ENCODE results near the gene IQGAP1. TPM values are rescaled to one million over a fixed set of nuclear protein-coding genes. Genes with fewer than 3 reads are reported as not detected.

Gene IQGAP1
- total and polyA plus RNA-seq, 4 donors: 61.1 to 297 (median 203) TPM

DNA sequence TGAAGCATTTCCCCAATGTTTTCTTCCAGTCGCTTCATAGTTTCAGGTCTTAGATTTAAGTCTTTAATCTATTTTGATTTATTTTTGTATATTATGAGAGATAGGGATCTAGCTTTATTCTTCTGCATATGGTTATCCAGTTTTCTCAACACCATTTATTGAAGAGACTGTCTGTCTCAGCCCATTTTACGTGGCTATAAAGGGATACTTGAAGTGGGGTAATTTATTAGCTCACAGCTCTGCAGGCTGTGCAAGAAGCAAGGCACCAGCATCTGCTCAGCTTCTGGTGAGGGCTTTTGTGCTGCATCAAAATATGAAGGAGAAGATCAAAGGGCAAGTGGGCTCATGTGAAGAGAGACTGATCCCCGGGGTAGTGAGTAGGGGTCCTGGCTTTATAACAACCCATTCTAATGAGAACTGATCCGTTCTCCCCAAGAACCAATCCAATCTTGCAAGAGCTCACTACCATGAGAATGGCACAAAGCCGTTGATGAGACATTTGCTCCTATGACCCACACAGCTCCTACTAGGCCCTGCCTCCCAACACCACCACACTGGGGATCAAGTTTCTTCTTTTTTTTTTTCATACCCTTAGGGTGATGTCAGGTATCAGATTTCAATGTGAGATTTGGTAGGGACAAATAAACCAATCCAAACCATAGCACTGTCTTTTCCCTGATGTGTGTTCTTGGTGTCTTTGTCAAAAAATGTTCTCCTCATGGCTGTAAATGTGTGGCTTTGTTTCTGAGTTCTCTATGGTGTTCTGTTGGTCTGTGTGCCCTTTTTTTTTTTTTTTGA is 63.2 kb downstream of the IQGAP1 start:
- 82% methylated on average over 5 of the region's 5 CpGs for WGBS, 2 donors
- H3K4me3 ChIP-seq (ENCODE audit: low read length in 2 of 2): no peak overlapping the region
- no peak overlapping the region for H3K27ac ChIP-seq (ENCODE audit: low read depth in 1 of 2, low read length in 2 of 2)
- H3K27me3 ChIP-seq (ENCODE audit: control insufficient read depth in 1 of 2, insufficient read depth in 2 of 2, low read length in 1 of 2): no peaks in the 10 kb centered on the region
- ATAC-seq (ENCODE audit: low FRiP score): no peak
- no peak for DNase-seq
- H3K9me3 ChIP-seq (ENCODE audit: control insufficient read depth, low read length): no peaks in the 10 kb centered on the region
- peaks cover 0 to 2% of the 10 kb centered on the region in 2 donors for H3K4me1 ChIP-seq (ENCODE audit: control insufficient read depth in 1 of 2, insufficient read depth in 2 of 2, low read length in 2 of 2)
- peaks cover 11 to 12% of the 10 kb centered on the region in 2 donors for H3K36me3 ChIP-seq (ENCODE audit: control insufficient read depth in 1 of 2, insufficient read depth in 2 of 2, low read length in 1 of 2)
- intact Hi-C loops (cut with DNase I): no loop called here

DNA sequence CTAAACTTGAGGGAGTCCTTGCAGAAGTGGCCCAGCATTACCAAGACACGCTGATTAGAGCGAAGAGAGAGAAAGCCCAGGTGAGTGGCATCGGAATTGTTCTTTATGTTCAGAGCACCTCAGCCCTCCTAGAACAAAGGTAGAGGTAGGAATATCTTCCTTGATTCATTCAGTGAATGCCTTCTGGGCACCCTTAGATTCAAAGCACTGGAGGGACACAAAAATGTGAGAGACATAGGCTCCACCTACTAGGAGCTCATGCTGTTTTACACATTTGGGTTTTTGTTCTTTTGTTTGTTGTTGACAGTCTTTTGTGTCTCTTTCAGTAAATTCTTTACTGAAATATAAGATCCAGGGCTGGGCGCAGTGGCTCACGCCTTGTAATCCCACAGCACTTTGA is 68.2 kb downstream of the IQGAP1 start:
- no peak overlapping the region for H3K4me3 ChIP-seq (ENCODE audit: low read length in 2 of 2)
- H3K4me1 ChIP-seq (ENCODE audit: control insufficient read depth in 1 of 2, insufficient read depth in 2 of 2, low read length in 2 of 2): no peaks in the 10 kb centered on the region
- H3K9me3 ChIP-seq (ENCODE audit: control insufficient read depth, low read length): no peaks in the 10 kb centered on the region
- no peaks in the 10 kb centered on the region for H3K27me3 ChIP-seq (ENCODE audit: control insufficient read depth in 1 of 2, insufficient read depth in 2 of 2, low read length in 1 of 2)
- intact Hi-C loops (cut with DNase I): no loop called here
- ATAC-seq (ENCODE audit: low FRiP score): no peak
- 97% methylated on average over 5 of the region's 5 CpGs for WGBS, 2 donors
- no peak for DNase-seq
- H3K36me3 ChIP-seq (ENCODE audit: control insufficient read depth in 1 of 2, insufficient read depth in 2 of 2, low read length in 1 of 2): peaks cover 8 to 12% of the 10 kb centered on the region in 2 donors
- H3K27ac ChIP-seq (ENCODE audit: low read depth in 1 of 2, low read length in 2 of 2): no peak overlapping the region

DNA sequence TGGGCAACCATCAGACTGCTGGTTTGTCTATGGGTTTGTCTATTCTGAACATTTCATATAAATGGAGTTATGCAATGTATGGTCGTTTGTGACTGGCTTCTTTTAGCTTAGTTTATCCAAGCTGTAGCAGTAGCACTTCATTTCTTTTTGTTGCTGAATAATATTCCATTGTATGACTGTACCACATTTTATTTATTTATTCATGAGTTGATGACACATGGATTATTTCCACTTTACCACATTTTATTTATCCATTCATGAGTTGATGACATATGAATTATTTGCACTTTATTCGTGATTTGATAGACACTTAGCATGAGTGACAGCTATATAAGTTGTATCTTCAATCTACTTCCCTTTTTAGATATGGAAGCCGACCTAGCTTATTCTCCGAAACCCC is 70.0 kb downstream of the IQGAP1 start:
- 57 to 64% methylated on average over 4 of the region's 4 CpGs for WGBS, 2 donors
- H3K36me3 ChIP-seq (ENCODE audit: control insufficient read depth in 1 of 2, insufficient read depth in 2 of 2, low read length in 1 of 2): peaks cover 5 to 9% of the 10 kb centered on the region in 2 donors
- DNase-seq (no peak), ATAC-seq (ENCODE audit: low FRiP score) (no peak)
- intact Hi-C loops (cut with DNase I): no loop called here
- no peaks in the 10 kb centered on the region for H3K27me3 ChIP-seq (ENCODE audit: control insufficient read depth in 1 of 2, insufficient read depth in 2 of 2, low read length in 1 of 2)
- no peaks in the 10 kb centered on the region for H3K9me3 ChIP-seq (ENCODE audit: control insufficient read depth, low read length)
- H3K4me3 ChIP-seq (ENCODE audit: low read length in 2 of 2): no peak overlapping the region
- peaks cover under 1 to 6% of the 10 kb centered on the region in 2 donors for H3K4me1 ChIP-seq (ENCODE audit: control insufficient read depth in 1 of 2, insufficient read depth in 2 of 2, low read length in 2 of 2)
- H3K27ac ChIP-seq (ENCODE audit: low read depth in 1 of 2, low read length in 2 of 2): no peak overlapping the region

DNA sequence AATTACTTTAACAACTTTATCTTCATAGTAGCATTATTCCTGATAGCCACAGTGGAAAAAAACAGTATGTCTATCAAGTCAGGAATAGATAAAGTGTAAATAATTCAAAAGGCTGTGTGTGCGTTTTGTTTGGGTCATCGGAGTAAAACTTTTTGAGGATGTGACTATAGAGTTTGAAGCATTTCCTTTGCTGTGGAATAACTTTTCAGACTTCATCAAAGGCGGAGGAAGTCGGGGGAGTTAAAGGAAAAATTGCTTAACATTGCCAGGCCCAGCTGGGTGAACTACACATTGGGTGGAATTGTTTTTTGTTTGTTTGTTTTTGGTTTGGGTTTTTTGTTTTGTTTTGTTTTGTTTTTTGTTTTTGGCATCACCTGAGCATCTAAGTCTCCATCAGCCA is 71.3 kb downstream of the IQGAP1 start:
- H3K27me3 ChIP-seq (ENCODE audit: control insufficient read depth in 1 of 2, insufficient read depth in 2 of 2, low read length in 1 of 2): no peaks in the 10 kb centered on the region
- no peaks in the 10 kb centered on the region for H3K9me3 ChIP-seq (ENCODE audit: control insufficient read depth, low read length)
- no peak for DNase-seq
- ATAC-seq (ENCODE audit: low FRiP score): no peak
- peaks cover 5 to 9% of the 10 kb centered on the region in 2 donors for H3K36me3 ChIP-seq (ENCODE audit: control insufficient read depth in 1 of 2, insufficient read depth in 2 of 2, low read length in 1 of 2)
- no peak overlapping the region for H3K27ac ChIP-seq (ENCODE audit: low read depth in 1 of 2, low read length in 2 of 2)
- peaks cover 4 to 15% of the 10 kb centered on the region in 2 donors for H3K4me1 ChIP-seq (ENCODE audit: control insufficient read depth in 1 of 2, insufficient read depth in 2 of 2, low read length in 2 of 2)
- intact Hi-C loops (cut with DNase I): no loop called here
- no peak overlapping the region for H3K4me3 ChIP-seq (ENCODE audit: low read length in 2 of 2)
- 50 to 58% methylated on average over 4 of the region's 4 CpGs for WGBS, 2 donors

DNA sequence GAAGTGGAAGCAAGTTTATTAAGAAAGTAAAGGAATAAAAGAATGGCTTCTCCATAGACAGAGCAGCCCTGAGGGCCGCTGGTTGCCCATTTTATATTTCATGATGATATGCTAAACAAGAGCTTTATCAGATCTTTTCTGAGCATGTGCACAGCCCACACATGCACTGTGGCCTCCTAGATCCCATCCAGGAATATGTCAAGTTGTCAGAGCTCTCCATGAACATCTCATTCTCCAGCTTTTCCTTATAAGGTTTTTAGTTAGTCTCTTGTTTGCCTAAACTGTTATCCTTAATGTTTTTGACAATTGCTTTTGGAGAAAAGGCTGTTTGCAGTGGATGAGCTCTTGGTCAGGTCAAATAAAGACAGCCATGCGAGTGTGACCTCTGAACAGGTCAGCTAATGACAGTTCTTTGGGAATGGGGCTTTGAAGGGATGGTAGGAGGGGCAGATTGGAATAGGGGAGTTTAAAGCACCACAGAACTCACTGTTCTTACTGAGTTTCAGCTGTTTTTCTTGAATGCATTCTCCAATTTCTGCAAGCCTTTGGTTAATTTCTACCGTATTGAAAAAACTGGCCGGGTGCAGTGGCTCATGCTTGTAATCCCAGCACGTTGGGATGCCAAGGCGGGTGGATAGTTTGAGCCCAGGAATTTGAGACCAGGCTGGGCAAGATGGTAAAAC is 72.2 kb downstream of the IQGAP1 start:
- Histone ChIP-seq H3K27me3 (ENCODE audit: control insufficient read depth in 1 of 2, insufficient read depth in 2 of 2, low read length in 1 of 2) (no peaks in the 10 kb centered on the region), H3K27ac (ENCODE audit: low read depth in 1 of 2, low read length in 2 of 2) (peak overlapping the region; percentile 60 to 86), H3K9me3 (ENCODE audit: control insufficient read depth, low read length) (no peaks in the 10 kb centered on the region), H3K4me1 (ENCODE audit: control insufficient read depth in 1 of 2, insufficient read depth in 2 of 2, low read length in 2 of 2) (peaks cover 4 to 16% of the 10 kb centered on the region in 2 donors), H3K4me3 (ENCODE audit: low read length in 2 of 2) (no peak overlapping the region), H3K36me3 (ENCODE audit: control insufficient read depth in 1 of 2, insufficient read depth in 2 of 2, low read length in 1 of 2) (peaks cover 4 to 5% of the 10 kb centered on the region in 2 donors)
- WGBS, 2 donors: 29 to 32% methylated on average over 6 of the region's 6 CpGs
- ATAC-seq (ENCODE audit: low FRiP score) (no peak), DNase-seq (no peak)
- intact Hi-C loops (cut with DNase I): loop anchor here in 1 of 2 donors (5.0 kb wide), 1 partner anchor 58 kb away; no protein-coding TSS in a partner anchor

DNA sequence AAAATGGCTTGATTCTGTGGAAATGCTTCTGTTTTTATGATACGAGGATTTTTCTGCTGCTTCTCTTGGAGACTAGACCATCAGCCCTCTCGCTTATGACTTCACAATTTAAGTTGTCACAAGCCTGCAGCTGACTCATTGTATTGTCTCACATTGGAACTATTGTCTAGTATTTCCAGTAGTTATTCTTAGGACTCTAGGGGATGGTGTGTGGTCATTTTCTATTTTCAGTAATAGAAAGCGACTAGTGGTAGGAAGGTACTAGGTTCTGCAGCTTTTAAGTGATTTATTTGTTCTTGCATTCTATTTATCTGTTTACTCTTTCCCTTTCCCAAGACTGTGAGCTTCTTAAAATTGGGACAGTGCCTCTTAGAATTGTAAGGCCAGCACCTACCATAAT is 75.3 kb downstream of the IQGAP1 start:
- DNase-seq (no peak), ATAC-seq (ENCODE audit: low FRiP score) (peak; percentile 87)
- intact Hi-C loops (cut with DNase I): loop anchor here in 1 of 2 donors (5.0 kb wide), 1 partner anchor 61 kb away; no protein-coding TSS in a partner anchor
- Histone ChIP-seq H3K27ac (ENCODE audit: low read depth in 1 of 2, low read length in 2 of 2) (peak overlapping the region; percentile 59 to 93), H3K4me1 (ENCODE audit: control insufficient read depth in 1 of 2, insufficient read depth in 2 of 2, low read length in 2 of 2) (peaks cover 4 to 19% of the 10 kb centered on the region in 2 donors), H3K36me3 (ENCODE audit: control insufficient read depth in 1 of 2, insufficient read depth in 2 of 2, low read length in 1 of 2) (no peaks in the 10 kb centered on the region), H3K27me3 (ENCODE audit: control insufficient read depth in 1 of 2, insufficient read depth in 2 of 2, low read length in 1 of 2) (no peaks in the 10 kb centered on the region), H3K4me3 (ENCODE audit: low read length in 2 of 2) (no peak overlapping the region), H3K9me3 (ENCODE audit: control insufficient read depth, low read length) (no peaks in the 10 kb centered on the region)
- 5 to 6% methylated on average over 3 of the region's 3 CpGs for WGBS, 2 donors

DNA sequence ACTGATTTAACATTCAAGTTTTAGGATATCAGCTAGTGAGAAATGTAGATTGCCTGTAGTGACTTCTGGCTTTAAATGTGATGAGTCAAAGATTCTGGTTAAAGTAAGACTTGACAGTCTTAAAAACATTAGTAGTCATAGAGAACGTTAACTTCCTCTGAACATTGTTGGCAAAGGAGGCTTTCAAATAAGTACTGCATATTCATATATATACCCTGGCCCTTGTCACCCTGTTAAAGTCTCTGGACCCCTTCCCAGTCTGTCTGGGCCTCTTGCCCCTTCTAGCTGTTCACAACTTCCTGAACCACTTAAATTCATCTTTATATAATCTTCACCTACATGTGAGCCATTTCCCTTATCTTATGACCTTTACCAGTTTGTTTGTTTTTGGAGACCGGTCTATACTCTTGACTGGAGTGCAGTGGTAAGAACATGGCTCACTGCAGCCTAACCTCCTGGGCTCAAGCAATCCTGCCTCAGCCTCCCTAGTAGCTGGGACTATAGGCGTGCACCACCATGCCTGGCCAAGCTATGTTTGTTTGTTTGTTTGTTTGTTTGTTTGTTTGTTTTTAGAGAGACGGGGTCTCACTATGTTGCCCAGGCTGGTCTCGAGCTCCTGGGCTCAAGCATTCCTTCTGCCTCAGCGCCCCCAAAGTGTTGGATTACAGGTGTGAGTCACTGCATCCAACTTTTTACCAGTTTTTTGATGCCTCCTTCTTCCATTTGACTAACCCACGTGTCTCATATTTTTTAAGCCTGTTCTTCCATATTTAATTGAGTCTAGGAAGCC is 77.3 kb downstream of the IQGAP1 start:
- DNase-seq (no peak), ATAC-seq (ENCODE audit: low FRiP score) (no peak)
- Histone ChIP-seq H3K4me3 (ENCODE audit: low read length in 2 of 2) (no peak overlapping the region), H3K4me1 (ENCODE audit: control insufficient read depth in 1 of 2, insufficient read depth in 2 of 2, low read length in 2 of 2) (peaks cover 4 to 22% of the 10 kb centered on the region in 2 donors), H3K27me3 (ENCODE audit: control insufficient read depth in 1 of 2, insufficient read depth in 2 of 2, low read length in 1 of 2) (no peaks in the 10 kb centered on the region), H3K9me3 (ENCODE audit: control insufficient read depth, low read length) (no peaks in the 10 kb centered on the region), H3K36me3 (ENCODE audit: control insufficient read depth in 1 of 2, insufficient read depth in 2 of 2, low read length in 1 of 2) (peaks cover 0 to 3% of the 10 kb centered on the region in 2 donors), H3K27ac (ENCODE audit: low read depth in 1 of 2, low read length in 2 of 2) (peak overlapping the region; percentile 29 to 43)
- 54 to 55% methylated on average over 7 of the region's 7 CpGs for WGBS, 2 donors
- intact Hi-C loops (cut with DNase I): no loop called here

DNA sequence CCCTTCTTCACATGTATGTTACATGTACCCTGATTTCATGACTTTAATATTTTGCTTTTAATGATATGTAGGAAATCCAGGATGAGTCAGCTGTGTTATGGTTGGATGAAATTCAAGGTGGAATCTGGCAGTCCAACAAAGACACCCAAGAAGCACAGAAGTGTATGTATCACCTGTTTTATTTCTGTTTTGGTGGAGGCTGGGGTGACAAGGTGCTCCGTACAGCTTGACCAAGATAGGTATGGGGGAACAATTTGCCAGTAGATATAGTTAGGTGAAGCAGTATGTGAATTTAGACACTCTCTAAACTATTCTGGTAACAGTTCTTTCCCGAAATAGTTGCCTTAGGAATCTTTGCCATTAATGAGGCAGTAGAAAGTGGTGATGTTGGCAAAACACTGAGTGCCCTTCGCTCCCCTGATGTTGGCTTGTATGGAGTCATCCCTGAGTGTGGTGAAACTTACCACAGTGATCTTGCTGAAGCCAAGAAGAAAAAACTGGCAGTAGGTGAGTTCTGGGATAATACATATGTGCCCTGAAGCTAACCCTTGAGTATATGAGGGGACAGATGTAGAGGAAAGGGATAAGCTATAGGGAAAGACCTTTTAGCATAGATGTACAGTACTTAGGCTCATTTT is 78.0 kb downstream of the IQGAP1 start:
- peaks cover 4 to 23% of the 10 kb centered on the region in 2 donors for H3K4me1 ChIP-seq (ENCODE audit: control insufficient read depth in 1 of 2, insufficient read depth in 2 of 2, low read length in 2 of 2)
- peak overlapping the region in 1 of 2 donors; percentile 12 for H3K27ac ChIP-seq (ENCODE audit: low read depth in 1 of 2, low read length in 2 of 2)
- no peak for ATAC-seq (ENCODE audit: low FRiP score)
- WGBS, 2 donors: 13 to 20% methylated on average over 3 of the region's 3 CpGs
- no peak overlapping the region for H3K4me3 ChIP-seq (ENCODE audit: low read length in 2 of 2)
- no peaks in the 10 kb centered on the region for H3K27me3 ChIP-seq (ENCODE audit: control insufficient read depth in 1 of 2, insufficient read depth in 2 of 2, low read length in 1 of 2)
- H3K9me3 ChIP-seq (ENCODE audit: control insufficient read depth, low read length): no peaks in the 10 kb centered on the region
- peaks cover 0 to 6% of the 10 kb centered on the region in 2 donors for H3K36me3 ChIP-seq (ENCODE audit: control insufficient read depth in 1 of 2, insufficient read depth in 2 of 2, low read length in 1 of 2)
- intact Hi-C loops (cut with DNase I): no loop called here
- no peak for DNase-seq
